Activated T-cell treated with anti-CD3 and anti-CD28 coated beads for 24 hours (primary cell): ENCODE results near the gene ADM5.

ENCODE experiments used
- DNase-seq: peaks from one replicate; pipeline ENCODE4 v3.0.0-alpha.2; 2020; ENCODE audit warnings: low read depth

Gene ADM5

GRCh38 chr19:49689133-49690078 is at the start of gene ADM5:
Gene ADM5, plus strand, starts transcription at chr19:49689594. Its CDS starts 244 bp downstream, at chr19:49689838.
- no peak for DNase-seq

GRCh38 chr19:49640113-49640898 is 49.1 kb upstream of the ADM5 start, which contains the start of gene RRAS:
Gene RRAS, minus strand, starts transcription at chr19:49640143. Its CDS starts 45 bp downstream, at chr19:49640098.
- peak; percentile 100 for DNase-seq

GRCh38 chr19:49641688-49642491 is 47.5 kb upstream of the ADM5 start, which contains the start of gene SCAF1:
Gene SCAF1, plus strand, starts transcription at chr19:49642209. Its CDS starts 2,818 bp downstream, at chr19:49645027.
- DNase-seq = peak; percentile 99

- DNase-seq = no peak
These were observed 46.8 kb upstream of the ADM5 start for GRCh38 chr19:49642492-49643035.

- DNase-seq = no peak
These were observed 45.9 kb upstream of the ADM5 start for GRCh38 chr19:49643466-49643865.

- no peak for DNase-seq
These were observed 43.8 kb upstream of the ADM5 start for GRCh38 chr19:49645592-49645991.

- no peak for DNase-seq
These were observed 43.4 kb upstream of the ADM5 start for GRCh38 chr19:49645995-49646394.

GRCh38 chr19:49646586-49646985 is 42.8 kb upstream of the ADM5 start:
- no peak for DNase-seq

GRCh38 chr19:49651029-49651819 is 38.2 kb upstream of the ADM5 start:
- no peak for DNase-seq

- DNase-seq = no peak
These were observed 37.4 kb upstream of the ADM5 start for GRCh38 chr19:49651820-49652550.

- DNase-seq = no peak
These were observed 36.6 kb upstream of the ADM5 start for GRCh38 chr19:49652551-49653465.

GRCh38 chr19:49653466-49653806 is 36.0 kb upstream of the ADM5 start:
- no peak for DNase-seq

- no peak for DNase-seq
These were observed 34.8 kb upstream of the ADM5 start for GRCh38 chr19:49654581-49654980.

- no peak for DNase-seq
These were observed 33.6 kb upstream of the ADM5 start for GRCh38 chr19:49655570-49656455.

GRCh38 chr19:49656456-49657109 is 32.8 kb upstream of the ADM5 start:
- DNase-seq = no peak

GRCh38 chr19:49657493-49658138 is 31.8 kb upstream of the ADM5 start:
- DNase-seq = no peak

- no peak for DNase-seq
These were observed 31.3 kb upstream of the ADM5 start for GRCh38 chr19:49658139-49658517.
